ENCODE results near the gene CCDC57. TPM values are rescaled to one million over a fixed set of nuclear protein-coding genes. Genes with fewer than 3 reads are reported as not detected.

Gene CCDC57
- total RNA-seq, 5 donors from 2014 or later (not counting 1 experiment from before 2014, with no cell fraction given): 86.4 to 127 (median 103) TPM

DNA sequence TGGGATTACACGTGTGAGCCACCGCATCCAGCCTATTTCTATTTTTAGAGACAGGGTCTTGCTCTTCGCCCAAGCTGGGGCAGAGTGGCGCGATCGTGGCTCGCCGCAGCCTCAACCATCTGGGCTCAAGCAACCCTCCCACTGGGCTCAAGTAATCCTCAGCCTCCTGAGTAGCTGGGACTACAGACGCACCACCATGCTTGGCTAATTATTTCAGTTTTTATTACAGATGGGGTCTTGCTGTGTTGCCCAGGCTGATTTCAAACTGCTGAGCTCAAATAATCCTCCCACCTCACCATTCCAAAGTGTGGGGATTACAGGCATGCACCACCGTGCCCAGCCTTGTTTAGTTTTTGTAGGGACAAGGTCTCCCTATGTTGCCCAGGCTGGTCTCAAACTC lies 53.8 kb downstream of the CCDC57 start:
- WGBS (ENCODE audit: insufficient coverage): 84% methylated on average over 9 of the region's 10 CpGs
- Mint-ChIP-seq H3K27me3 (no peaks in the 10 kb centered on the region), H3K4me3 (no peak overlapping the region), H3K9me3 (no peaks in the 10 kb centered on the region), H3K4me1 (peaks cover 1 to 4% (median 2%) of the 10 kb centered on the region in 3 donors), H3K27ac (no peak overlapping the region), H3K36me3 (peaks cover 21% of the 10 kb centered on the region)
- Histone ChIP-seq H3K9me3 (no peaks in the 10 kb centered on the region), H3K27me3 (replicated peaks in 1 of 2; ENCODE audit: control insufficient read depth in 2 of 2, extremely low read depth in 1 of 2, insufficient read depth in 2 of 2, low read length in 1 of 2) (no peaks in the 10 kb centered on the region), H3K4me3 (ENCODE audit: control insufficient read depth in 1 of 2, extremely low read depth in 1 of 2, low read length in 1 of 2) (no peak overlapping the region), H3K36me3 (ENCODE audit: control insufficient read depth in 2 of 2, extremely low read depth in 1 of 2, insufficient read depth in 1 of 2, low read length in 1 of 2) (peaks cover 11 to 17% of the 10 kb centered on the region in 2 donors), H3K4me1 (ENCODE audit: control insufficient read depth in 1 of 2, extremely low read depth in 1 of 2, insufficient read depth in 2 of 2, low read length in 2 of 2) (peaks cover 0 to 5% of the 10 kb centered on the region in 2 experiments), H3K27ac (ENCODE audit: low read length) (no peak overlapping the region)
- no peak for DNase-seq
- POLR2A ChIA-PET: interaction anchor here in 1 of 2 donors (0.5 kb wide), 1 partner anchor 63 kb away, joined by 4 read pairs; no protein-coding TSS in a partner anchor
- no peak for ATAC-seq (replicated peaks in 1 of 4)
- CTCF ChIA-PET: interaction anchor here in 1 of 2 donors (0.5 kb wide), 1 partner anchor 25 kb away, joined by 6 read pairs; no protein-coding TSS in a partner anchor

DNA sequence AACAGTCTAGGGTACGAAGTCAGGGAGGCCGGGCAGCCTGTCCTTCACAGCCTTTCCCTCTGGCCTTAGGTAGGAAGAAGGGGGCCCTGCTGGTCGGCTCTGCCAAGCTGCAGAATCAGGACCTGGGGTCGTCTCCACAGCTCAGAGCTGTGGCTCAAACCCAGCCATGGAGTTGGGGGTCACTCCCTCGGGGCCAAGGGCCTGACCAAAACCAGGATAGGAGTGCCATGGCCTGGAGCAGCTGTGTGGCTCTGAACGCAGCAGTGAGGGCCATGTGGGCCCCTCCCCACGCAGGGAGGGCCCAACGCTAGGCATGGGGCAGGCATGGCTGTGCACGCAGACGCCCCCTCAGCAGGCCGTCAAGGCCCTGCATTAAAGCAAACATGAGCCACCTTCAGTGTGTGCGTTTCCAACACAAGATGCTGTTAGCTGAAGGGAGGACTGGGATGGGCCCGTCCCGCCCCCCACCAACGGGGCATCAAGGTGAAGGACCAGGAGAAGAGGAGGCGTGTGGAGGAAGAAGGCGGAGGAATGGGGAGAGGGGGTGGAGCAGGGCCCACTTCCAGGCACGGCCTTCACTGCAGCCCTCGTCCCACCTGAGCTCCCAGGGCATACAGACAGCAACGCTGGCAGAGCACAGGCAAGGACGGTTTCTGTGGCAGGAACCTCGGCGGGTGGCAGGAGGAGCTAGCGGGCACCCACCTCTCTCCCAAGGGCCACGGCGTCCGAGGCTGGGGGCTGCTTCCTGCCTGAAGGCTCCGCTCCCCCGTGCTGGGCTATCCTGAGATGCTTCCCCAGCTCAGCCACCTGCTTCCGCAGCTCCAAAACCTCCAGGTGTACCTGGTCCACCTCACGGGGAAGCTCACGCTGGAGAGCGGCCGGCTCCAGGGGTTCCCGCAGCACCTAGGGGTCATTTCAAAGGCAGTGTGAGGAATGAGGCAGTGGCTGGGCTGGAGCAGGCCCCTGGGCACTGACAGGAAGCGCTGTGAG lies 55.3 kb downstream of the CCDC57 start:
- H3K27ac ChIP-seq (ENCODE audit: low read length): no peak overlapping the region
- peaks cover 0 to 11% of the 10 kb centered on the region in 2 experiments for H3K4me1 ChIP-seq (ENCODE audit: control insufficient read depth in 1 of 2, extremely low read depth in 1 of 2, insufficient read depth in 2 of 2, low read length in 2 of 2)
- ATAC-seq (replicated peaks in 1 of 4) (no peak), DNase-seq (no peak)
- ChIA-PET POLR2A (no interaction called here), CTCF (no interaction called here)
- no peaks in the 10 kb centered on the region for H3K9me3 ChIP-seq
- Mint-ChIP-seq H3K4me1 (peaks cover 5 to 8% (median 6%) of the 10 kb centered on the region in 3 donors), H3K9me3 (no peaks in the 10 kb centered on the region), H3K27ac (no peak overlapping the region), H3K27me3 (no peaks in the 10 kb centered on the region), H3K36me3 (peaks cover 14% of the 10 kb centered on the region), H3K4me3 (no peak overlapping the region)
- H3K27me3 ChIP-seq (replicated peaks in 1 of 2; ENCODE audit: control insufficient read depth in 2 of 2, extremely low read depth in 1 of 2, insufficient read depth in 2 of 2, low read length in 1 of 2): no peaks in the 10 kb centered on the region
- H3K4me3 ChIP-seq (ENCODE audit: control insufficient read depth in 1 of 2, extremely low read depth in 1 of 2, low read length in 1 of 2): no peak overlapping the region
- peaks cover 8 to 14% of the 10 kb centered on the region in 2 donors for H3K36me3 ChIP-seq (ENCODE audit: control insufficient read depth in 2 of 2, extremely low read depth in 1 of 2, insufficient read depth in 1 of 2, low read length in 1 of 2)
- 89% methylated on average over 28 of the region's 36 CpGs for WGBS (ENCODE audit: insufficient coverage)

DNA sequence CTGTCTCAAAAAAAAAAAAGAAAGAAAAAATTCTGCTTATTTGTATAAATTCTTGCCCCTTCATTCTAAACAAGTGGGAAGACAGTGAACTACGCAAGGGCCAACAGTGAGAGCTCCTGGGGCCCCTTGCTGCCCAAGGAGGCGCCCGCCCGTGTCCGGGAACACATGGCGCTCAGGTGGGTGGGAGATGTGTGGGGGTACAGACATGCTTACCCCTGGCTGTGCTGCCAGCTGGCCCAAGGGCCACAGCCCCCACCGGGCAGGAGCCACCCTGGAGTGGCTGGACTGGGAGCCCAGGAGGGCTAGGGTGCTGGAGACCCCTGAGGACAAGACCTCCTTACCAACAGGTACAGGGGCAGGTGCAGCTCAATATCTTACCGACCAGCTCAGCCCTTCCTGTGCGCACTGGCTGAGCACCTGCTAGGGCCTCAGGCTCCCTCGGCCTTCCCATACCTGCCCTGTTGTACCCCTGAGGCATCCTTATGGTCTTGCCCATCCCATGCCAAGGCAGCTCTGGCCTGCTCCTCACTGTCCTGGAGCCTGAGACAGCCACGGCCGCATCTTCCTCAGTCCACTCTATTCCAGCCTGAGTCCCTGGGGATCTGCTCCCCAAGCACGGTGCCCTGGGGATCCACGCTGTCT lies 56.2 kb downstream of the CCDC57 start:
- H3K9me3 Mint-ChIP-seq: no peaks in the 10 kb centered on the region
- ATAC-seq (replicated peaks in 1 of 4) (no peak), DNase-seq (no peak)
- no peaks in the 10 kb centered on the region for H3K27me3 Mint-ChIP-seq
- H3K27ac ChIP-seq (ENCODE audit: low read length): no peak overlapping the region
- peaks cover 5 to 8% (median 6%) of the 10 kb centered on the region in 3 donors for H3K4me1 Mint-ChIP-seq
- no peak overlapping the region for H3K4me3 Mint-ChIP-seq
- CTCF ChIA-PET: interaction anchor here in 1 of 2 donors (0.5 kb wide), 1 partner anchor 85 kb away, joined by 3 read pairs; no protein-coding TSS in a partner anchor
- peaks cover 0 to 11% of the 10 kb centered on the region in 2 experiments for H3K4me1 ChIP-seq (ENCODE audit: control insufficient read depth in 1 of 2, extremely low read depth in 1 of 2, insufficient read depth in 2 of 2, low read length in 2 of 2)
- POLR2A ChIA-PET: no interaction called here
- peaks cover 12% of the 10 kb centered on the region for H3K36me3 Mint-ChIP-seq
- H3K27ac Mint-ChIP-seq: no peak overlapping the region
- 97% methylated on average over 13 of the region's 14 CpGs for WGBS (ENCODE audit: insufficient coverage)
- no peak overlapping the region for H3K4me3 ChIP-seq (ENCODE audit: control insufficient read depth in 1 of 2, extremely low read depth in 1 of 2, low read length in 1 of 2)
- H3K36me3 ChIP-seq (ENCODE audit: control insufficient read depth in 2 of 2, extremely low read depth in 1 of 2, insufficient read depth in 1 of 2, low read length in 1 of 2): peaks cover 8 to 10% of the 10 kb centered on the region in 2 donors
- no peaks in the 10 kb centered on the region for H3K27me3 ChIP-seq (replicated peaks in 1 of 2; ENCODE audit: control insufficient read depth in 2 of 2, extremely low read depth in 1 of 2, insufficient read depth in 2 of 2, low read length in 1 of 2)
- H3K9me3 ChIP-seq: no peaks in the 10 kb centered on the region

DNA sequence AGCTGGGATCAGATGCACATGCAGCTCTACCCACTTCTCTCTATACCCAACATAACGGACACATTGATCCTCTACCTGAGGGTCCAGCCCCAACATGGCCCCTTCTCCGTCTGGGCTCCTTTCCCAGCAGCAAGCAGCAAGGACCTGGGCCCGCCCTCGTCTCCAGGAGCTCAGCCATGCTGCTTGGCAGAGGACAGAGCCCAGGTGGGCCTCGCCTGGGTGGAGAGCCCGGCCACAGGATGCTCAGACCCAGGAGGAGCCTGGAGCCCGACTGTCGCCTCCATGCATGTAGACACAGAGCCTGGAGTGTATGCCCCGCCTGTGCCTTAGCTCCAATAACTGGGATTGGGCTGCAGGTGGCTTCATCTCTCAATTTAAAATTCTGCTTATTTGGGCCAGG lies 57.0 kb downstream of the CCDC57 start:
- H3K36me3 ChIP-seq (ENCODE audit: control insufficient read depth in 2 of 2, extremely low read depth in 1 of 2, insufficient read depth in 1 of 2, low read length in 1 of 2): peaks cover 7 to 8% of the 10 kb centered on the region in 2 donors
- no peak overlapping the region for H3K27ac ChIP-seq (ENCODE audit: low read length)
- CTCF ChIA-PET: interaction anchor here (1.1 to 1.2 kb wide), 2 partner anchors 125 to 127 kb away, joined by 3 to 4 read pairs; no protein-coding TSS in a partner anchor
- WGBS (ENCODE audit: insufficient coverage): 86% methylated on average over 8 of the region's 9 CpGs
- no peaks in the 10 kb centered on the region for H3K27me3 Mint-ChIP-seq
- no peak overlapping the region for H3K27ac Mint-ChIP-seq
- ATAC-seq (replicated peaks in 1 of 4) (no peak), DNase-seq (no peak)
- H3K9me3 ChIP-seq: no peaks in the 10 kb centered on the region
- H3K4me1 Mint-ChIP-seq: peaks cover 5 to 8% (median 6%) of the 10 kb centered on the region in 3 donors
- H3K4me3 ChIP-seq (ENCODE audit: control insufficient read depth in 1 of 2, extremely low read depth in 1 of 2, low read length in 1 of 2): no peak overlapping the region
- H3K9me3 Mint-ChIP-seq: no peaks in the 10 kb centered on the region
- H3K27me3 ChIP-seq (replicated peaks in 1 of 2; ENCODE audit: control insufficient read depth in 2 of 2, extremely low read depth in 1 of 2, insufficient read depth in 2 of 2, low read length in 1 of 2): no peaks in the 10 kb centered on the region
- no peak overlapping the region for H3K4me3 Mint-ChIP-seq
- peaks cover 10% of the 10 kb centered on the region for H3K36me3 Mint-ChIP-seq
- POLR2A ChIA-PET: no interaction called here
- peaks cover 0 to 11% of the 10 kb centered on the region in 2 experiments for H3K4me1 ChIP-seq (ENCODE audit: control insufficient read depth in 1 of 2, extremely low read depth in 1 of 2, insufficient read depth in 2 of 2, low read length in 2 of 2)

DNA sequence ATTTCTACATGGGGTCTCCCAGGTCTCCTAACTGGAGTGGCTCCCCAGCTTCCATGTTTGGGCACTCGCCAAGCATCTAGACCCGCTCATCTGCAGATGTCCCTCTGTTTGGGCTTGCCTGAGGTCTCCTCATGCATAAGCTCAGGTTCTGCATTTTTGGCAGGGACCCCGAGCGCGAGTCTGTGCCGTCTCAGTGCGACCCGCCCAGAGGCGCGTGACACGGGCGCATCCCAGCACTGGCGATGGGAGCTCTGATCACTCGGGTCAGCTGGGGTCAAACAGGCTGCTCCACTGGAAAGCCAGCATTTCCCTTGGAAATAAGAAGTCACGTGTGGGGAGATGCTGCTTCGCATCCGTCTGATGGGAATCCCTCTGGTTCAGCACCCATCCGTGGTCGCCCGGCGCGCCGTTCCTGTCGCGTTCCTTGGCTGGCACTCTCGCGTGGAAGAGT lies 57.7 kb downstream of the CCDC57 start:
- H3K4me3 Mint-ChIP-seq: no peak overlapping the region
- H3K27me3 Mint-ChIP-seq: no peaks in the 10 kb centered on the region
- no peak for ATAC-seq (replicated peaks in 1 of 4)
- H3K27ac ChIP-seq (ENCODE audit: low read length): no peak overlapping the region
- no peaks in the 10 kb centered on the region for H3K9me3 ChIP-seq
- H3K9me3 Mint-ChIP-seq: no peaks in the 10 kb centered on the region
- H3K27ac Mint-ChIP-seq: no peak overlapping the region
- CTCF ChIA-PET: interaction anchor here (0.6 to 1.2 kb wide), 4 partner anchors 18 to 127 kb away, joined by 3 to 4 read pairs (median 3); no protein-coding TSS in a partner anchor
- 95% methylated on average over 27 of the region's 27 CpGs for WGBS (ENCODE audit: insufficient coverage)
- peaks cover 5 to 8% (median 6%) of the 10 kb centered on the region in 3 donors for H3K4me1 Mint-ChIP-seq
- H3K4me1 ChIP-seq (ENCODE audit: control insufficient read depth in 1 of 2, extremely low read depth in 1 of 2, insufficient read depth in 2 of 2, low read length in 2 of 2): peaks cover 0 to 11% of the 10 kb centered on the region in 2 experiments
- POLR2A ChIA-PET: no interaction called here
- H3K36me3 ChIP-seq (ENCODE audit: control insufficient read depth in 2 of 2, extremely low read depth in 1 of 2, insufficient read depth in 1 of 2, low read length in 1 of 2): peaks cover 4 to 5% of the 10 kb centered on the region in 2 donors
- peaks cover 7% of the 10 kb centered on the region for H3K36me3 Mint-ChIP-seq
- no peak overlapping the region for H3K4me3 ChIP-seq (ENCODE audit: control insufficient read depth in 1 of 2, extremely low read depth in 1 of 2, low read length in 1 of 2)
- H3K27me3 ChIP-seq (replicated peaks in 1 of 2; ENCODE audit: control insufficient read depth in 2 of 2, extremely low read depth in 1 of 2, insufficient read depth in 2 of 2, low read length in 1 of 2): no peaks in the 10 kb centered on the region
- DNase-seq: no peak

GRCh38 chr17:82153745-82154375 lies 58.8 kb downstream of the CCDC57 start:
- ChIA-PET CTCF (interaction anchor here (0.6 to 1.0 kb wide), 3 partner anchors 29 to 98 kb away, joined by 3 to 5 read pairs (median 3); no protein-coding TSS in a partner anchor), POLR2A (no interaction called here)
- no peaks in the 10 kb centered on the region for H3K27me3 Mint-ChIP-seq
- H3K4me3 Mint-ChIP-seq: no peak overlapping the region
- no peaks in the 10 kb centered on the region for H3K9me3 ChIP-seq
- no peak overlapping the region for H3K27ac ChIP-seq (ENCODE audit: low read length)
- no peaks in the 10 kb centered on the region for H3K9me3 Mint-ChIP-seq
- peaks cover 5 to 8% (median 6%) of the 10 kb centered on the region in 3 donors for H3K4me1 Mint-ChIP-seq
- no peaks in the 10 kb centered on the region for H3K27me3 ChIP-seq (replicated peaks in 1 of 2; ENCODE audit: control insufficient read depth in 2 of 2, extremely low read depth in 1 of 2, insufficient read depth in 2 of 2, low read length in 1 of 2)
- 51% methylated on average over 9 of the region's 16 CpGs for WGBS (ENCODE audit: insufficient coverage)
- peak; percentile 53 to 90 (median 80) for DNase-seq
- peak; percentile 94 to 98 (median 98) for ATAC-seq (replicated peaks in 1 of 4)
- H3K36me3 ChIP-seq (ENCODE audit: control insufficient read depth in 2 of 2, extremely low read depth in 1 of 2, insufficient read depth in 1 of 2, low read length in 1 of 2): peaks cover 4% of the 10 kb centered on the region in 2 donors
- no peaks in the 10 kb centered on the region for H3K36me3 Mint-ChIP-seq
- no peak overlapping the region for H3K4me3 ChIP-seq (ENCODE audit: control insufficient read depth in 1 of 2, extremely low read depth in 1 of 2, low read length in 1 of 2)
- no peak overlapping the region for H3K27ac Mint-ChIP-seq
- peaks cover 0 to 11% of the 10 kb centered on the region in 2 experiments for H3K4me1 ChIP-seq (ENCODE audit: control insufficient read depth in 1 of 2, extremely low read depth in 1 of 2, insufficient read depth in 2 of 2, low read length in 2 of 2)
